Epithelial cell of proximal tubule (primary cell): ENCODE measurements around the gene LDLRAD3. TPM values are rescaled to one million over a fixed set of nuclear protein-coding genes. Genes with fewer than 3 reads are reported as not detected.

ENCODE experiments used
- DNase-seq: peaks from one replicate; pipeline ENCODE4 v3.0.0-alpha.2; 2011; ENCODE audit warnings: low read depth
- H3K4me3 ChIP-seq: 2 replicates; pipeline ENCODE4 v1.5.1; 2011; ENCODE audit warnings: low read depth, mild to moderate bottlenecking, low read length
- CTCF ChIP-seq: conservative IDR thresholded peaks from 2 replicates; pipeline ENCODE4 v1.5.1; 2012; ENCODE audit warnings: low read depth, mild to moderate bottlenecking, low read length
- total RNA-seq: library from RNA; depleted of rRNA; stranded (reverse); fragments of >200 nt; gene quantifications from 2 replicates; pipeline ENCODE4 v1.2.3, GENCODE V29; 2015

Gene LDLRAD3
- total RNA-seq, 1 donor from 2014 or later = 8.2 TPM

- peak; percentile 9 for DNase-seq
- H3K4me3 ChIP-seq = no peak overlapping the region
- no peak for TF ChIP-seq CTCF
Observed at GRCh38 chr11:35964841-35965240, 21.0 kb downstream of the LDLRAD3 start.

DNA sequence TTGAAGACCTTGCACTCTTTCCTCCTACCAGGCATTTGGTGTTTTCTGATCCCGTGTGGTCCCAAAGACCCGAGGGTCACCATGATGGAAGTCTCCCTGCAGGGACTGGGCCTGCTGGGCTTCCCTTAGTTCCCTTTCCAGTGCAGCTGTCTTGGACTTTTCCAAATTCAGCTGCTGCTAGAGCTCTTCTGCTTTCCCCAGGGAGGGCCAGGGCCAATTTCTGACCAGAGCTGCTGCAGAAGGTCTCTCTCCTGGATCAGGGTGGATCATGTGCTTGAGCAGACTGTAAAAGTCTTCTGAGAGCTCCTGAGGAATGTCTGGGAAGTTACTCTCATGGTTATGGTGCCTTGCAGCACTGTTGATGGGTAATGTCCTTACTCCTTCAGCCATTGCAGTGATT lies 23.2 kb downstream of the LDLRAD3 start:
- H3K4me3 ChIP-seq = no peak overlapping the region
- DNase-seq = no peak
- no peak for TF ChIP-seq CTCF

DNA sequence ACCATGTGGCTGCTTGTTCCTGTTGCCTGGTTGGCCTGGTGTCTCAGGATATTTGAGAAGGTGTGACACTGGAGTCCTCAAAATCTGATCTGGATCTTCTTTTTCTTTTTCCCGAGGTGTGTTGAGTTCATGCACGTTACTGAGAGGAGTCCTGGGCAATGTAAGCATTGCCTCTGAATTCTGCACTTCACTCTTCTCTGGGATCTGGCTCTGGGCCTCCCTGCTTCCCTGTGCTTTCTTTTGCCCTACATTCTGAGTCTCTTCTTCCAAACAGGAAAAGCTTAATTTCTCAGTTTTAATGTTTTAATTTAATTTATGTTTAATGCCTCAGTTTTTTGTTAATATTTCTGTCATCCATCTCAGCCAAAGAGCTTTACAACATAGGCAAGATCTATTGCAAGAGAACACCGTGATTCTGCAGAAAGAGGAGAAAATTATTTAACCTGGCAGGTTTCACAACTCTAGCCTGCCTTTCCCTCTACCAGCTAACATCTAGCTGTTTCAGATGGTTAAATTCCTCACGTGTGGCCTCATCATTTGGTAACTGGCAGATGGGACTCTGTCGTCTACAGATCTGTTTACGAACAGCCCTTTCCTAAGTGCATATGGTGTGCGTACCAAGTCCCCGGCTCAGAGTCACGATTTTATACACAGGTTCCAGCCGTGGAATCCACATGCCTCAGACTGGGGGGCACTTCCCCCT lies 24.7 kb downstream of the LDLRAD3 start:
- no peak for TF ChIP-seq CTCF
- DNase-seq = no peak
- no peak overlapping the region for H3K4me3 ChIP-seq

- H3K4me3 ChIP-seq = no peak overlapping the region
- no peak for DNase-seq
Observed at GRCh38 chr11:35969089-35970042, 25.5 kb downstream of the LDLRAD3 start.

GRCh38 chr11:35970445-35970844 lies 26.6 kb downstream of the LDLRAD3 start:
- no peak for TF ChIP-seq CTCF
- no peak overlapping the region for H3K4me3 ChIP-seq

More at GRCh38 chr11:35969089-35970042, 25.5 kb downstream of the LDLRAD3 start:
- TF ChIP-seq CTCF = no peak

GRCh38 chr11:35971841-35972422 lies 28.1 kb downstream of the LDLRAD3 start:
- H3K4me3 ChIP-seq = no peak overlapping the region
- DNase-seq = no peak
- no peak for TF ChIP-seq CTCF

More at GRCh38 chr11:35970445-35970844, 26.6 kb downstream of the LDLRAD3 start:
- DNase-seq = no peak
